GM21515 (cell line): ENCODE data around the gene MORN1.
"Not testable (repeated sequence)": the region's sequence is repeated elsewhere in the genome, so short reads cannot be mapped to it uniquely, and the experiment has no call there.

Experiments
- ATAC-seq: cut with Tn5 transposase; IDR thresholded peaks from one replicate; pipeline ENCODE4 v1.9.1; 2021; ENCODE audit not compliant: unreplicated experiment

MORN1 gene

DNA sequence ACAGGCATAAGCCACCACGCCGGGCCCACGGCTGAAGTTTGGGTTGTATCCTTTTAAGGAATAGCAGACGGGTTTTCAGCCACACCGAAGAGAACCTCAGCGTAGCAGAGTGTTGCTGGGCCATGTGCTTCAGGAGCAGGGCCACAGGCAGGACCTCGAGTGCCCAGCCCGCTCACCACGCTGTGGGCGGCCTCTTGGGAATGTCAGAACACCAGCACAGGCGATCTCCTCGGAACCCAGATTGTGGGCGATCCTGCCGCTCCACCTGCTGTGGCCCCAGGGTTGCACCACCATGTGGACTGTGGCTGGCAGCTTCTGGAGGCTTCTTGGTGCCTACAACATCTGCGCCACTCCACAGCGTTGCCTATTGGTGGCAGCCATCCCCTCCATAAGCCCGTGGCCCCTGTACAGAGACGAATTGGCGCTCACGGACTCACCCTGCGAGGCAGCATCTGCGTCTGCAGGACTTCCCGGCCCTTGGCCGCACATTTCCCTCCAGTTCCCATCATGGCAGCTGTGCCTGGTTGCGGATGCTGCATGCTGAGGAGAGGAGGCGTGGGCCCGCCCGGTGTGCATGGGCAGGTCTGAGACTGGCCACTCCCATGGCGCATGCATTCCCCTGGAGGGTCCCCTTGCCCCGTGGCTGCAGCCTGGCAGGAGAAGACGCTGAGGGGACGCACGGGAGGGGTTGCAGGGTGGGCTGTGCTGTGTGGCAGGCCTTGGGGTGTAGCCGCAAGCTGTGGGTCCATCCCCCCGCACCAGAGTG, 93.9 kb downstream of the MORN1 start:
- ATAC-seq: no peak

DNA sequence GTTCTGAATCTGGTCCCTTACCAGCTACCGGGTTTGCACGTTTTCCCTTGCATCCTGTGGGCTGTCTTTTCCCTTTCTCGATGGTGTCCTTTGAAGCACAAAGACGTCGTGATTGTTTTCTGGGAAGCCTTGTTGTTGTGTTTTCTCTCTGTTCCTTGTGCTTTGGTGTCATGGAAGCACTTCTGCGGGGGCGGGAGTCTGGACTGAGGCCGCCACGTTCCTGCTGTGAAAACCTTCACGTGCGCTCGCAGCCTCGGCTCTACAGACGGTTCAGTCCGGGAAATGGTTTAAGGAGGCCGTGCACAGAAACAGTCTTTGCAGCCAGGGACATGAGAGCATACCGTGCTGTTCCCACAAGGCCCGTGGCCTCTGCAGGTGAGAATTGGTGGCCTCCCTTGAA, 94.7 kb downstream of the MORN1 start:
- ATAC-seq: no peak

DNA sequence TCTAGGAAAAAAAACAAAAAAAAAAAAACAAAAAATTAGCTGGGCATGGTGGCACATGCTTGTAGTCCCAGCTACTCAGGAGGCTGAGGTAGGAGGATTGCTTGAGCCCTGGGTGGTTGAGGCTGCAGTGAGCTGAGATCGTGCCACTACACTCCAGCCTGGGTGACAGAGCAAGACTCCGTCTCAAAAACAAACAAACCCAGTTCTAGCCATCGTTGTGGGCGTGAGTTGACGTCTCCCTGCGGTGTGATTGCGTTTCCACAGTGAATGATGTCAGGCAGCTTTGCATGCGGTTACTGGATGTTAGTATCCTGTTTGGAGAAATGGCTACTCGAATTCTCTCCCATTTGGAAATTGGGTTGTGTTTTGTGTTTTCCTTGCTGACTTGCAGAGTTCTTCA, 95.1 kb downstream of the MORN1 start:
- ATAC-seq: not testable (repeated sequence)

DNA sequence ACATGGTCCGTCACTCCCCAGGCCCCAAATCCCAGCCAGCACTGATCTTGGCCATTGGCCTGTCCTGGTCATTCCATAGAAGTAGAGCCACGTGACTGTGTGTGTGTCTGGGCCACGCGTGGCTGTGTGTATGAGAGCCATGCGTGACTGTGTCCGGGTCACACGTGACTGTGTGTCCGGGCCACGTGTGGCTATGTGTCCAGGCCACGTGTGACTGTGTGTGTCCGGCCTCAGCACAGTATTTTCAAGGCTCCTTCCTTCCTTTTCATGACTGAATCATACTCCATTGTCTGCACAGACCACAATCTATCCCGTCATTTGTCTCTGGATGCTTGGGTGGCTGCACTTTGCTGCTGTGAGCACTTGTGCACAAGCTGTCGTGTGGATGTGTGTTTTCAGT, 95.8 kb downstream of the MORN1 start:
- no peak for ATAC-seq

DNA sequence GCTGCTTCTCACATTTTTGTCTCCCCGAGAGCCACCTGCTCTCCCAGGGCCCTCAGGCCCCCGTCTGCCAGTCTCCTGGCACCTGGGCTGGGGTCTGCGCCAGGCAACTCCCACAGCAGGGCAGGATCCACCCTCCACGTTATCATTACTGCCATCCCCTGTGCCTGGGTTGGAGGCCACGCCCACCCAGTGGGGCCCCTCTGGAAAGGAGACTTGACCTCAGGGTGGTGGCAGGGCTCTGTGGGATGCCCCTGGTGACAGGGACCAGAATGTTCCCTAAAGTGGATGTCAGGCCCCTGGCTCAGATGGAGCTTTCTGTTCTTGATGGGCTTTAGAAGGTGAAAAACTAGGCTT, 96.7 kb downstream of the MORN1 start:
- no peak for ATAC-seq

DNA sequence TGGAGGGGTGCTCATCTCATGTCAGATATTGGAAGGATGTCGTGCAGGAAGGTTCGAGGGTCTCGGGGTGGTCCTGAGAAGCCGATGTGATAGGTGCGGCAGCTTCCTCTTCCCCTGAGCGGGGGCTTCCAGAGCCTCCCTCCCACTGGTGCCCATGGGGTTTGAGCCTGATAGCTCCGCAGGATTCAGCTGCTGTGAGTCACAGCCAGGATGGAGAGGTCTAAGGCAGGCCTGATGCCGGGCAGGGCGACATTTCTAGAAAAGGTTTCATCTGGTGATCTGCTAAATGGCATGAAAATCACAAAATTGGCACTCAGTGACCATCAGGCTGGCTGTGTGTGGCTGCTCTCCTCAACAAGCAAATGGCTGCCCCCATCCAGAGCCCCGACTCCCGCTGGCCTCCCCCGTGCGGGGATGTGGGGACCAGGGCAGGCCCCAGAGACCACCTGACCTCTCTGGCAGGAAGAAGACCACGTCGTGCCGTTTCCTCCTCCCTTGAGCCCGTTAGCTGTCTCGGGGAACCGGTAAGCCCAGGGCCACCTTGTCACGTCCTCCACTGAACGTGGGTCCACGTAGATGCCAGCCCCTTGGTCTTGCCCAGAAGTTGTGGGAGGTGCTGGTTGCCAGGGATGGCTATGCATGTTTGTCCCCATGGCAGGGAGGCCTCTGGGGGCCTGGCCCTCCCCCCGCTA, 97.2 kb downstream of the MORN1 start:
- no peak for ATAC-seq

DNA sequence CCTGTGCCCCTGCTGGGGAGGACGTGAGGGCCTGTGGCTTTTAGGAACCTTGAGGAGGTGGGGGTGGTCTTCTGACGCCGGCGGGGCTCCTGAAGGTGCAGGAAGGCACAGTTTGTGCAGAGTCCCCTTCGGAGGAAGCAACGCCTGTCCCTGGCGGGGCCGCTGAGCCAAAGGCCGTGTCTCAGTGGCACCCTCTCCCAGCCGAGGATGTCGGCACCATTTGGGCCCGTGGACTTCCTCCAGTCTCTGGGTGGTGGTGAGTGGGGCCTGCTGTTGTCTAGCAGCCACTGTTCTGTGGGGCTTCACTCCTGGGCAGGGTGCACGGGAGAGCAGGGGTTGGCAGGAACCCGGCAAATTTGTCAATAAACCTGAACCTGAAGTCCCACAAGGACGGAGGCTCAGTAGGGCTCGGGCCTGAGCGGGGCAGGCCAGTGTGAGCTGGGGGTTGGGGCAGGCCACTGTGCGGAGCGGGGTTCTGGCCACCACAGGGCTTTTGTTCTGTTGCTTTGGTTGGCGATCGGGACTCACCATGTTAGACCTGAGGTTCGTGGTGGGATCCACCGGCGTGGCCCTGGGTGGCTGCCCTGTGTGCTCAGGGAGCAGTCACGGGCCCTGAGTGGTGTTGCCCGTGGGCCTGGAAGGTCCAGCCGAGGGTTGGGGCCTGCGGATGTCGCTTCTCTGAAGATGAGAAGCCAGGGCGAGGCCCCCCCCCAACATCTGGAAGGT, 98.5 kb downstream of the MORN1 start:
- ATAC-seq: no peak

DNA sequence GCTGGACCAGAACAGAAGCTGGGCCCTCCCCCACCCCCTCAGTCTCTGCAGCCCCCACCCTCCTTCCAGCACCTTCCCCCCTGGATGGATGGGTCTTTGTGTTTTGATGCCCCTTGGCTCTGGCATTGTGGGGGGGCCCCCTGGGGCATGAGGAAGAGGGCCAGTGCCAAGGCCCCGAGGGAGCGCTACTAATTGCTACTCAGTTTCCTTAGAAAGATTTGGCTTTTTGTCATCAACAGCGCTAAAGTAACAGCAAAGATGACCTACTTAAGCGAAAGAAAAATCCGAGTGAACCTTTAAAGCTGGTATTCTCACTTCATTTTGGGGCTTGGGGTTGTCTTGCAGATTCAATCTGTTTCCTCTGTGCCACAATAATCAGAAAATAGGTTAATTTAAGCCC, 99.8 kb downstream of the MORN1 start:
- ATAC-seq: no peak

DNA sequence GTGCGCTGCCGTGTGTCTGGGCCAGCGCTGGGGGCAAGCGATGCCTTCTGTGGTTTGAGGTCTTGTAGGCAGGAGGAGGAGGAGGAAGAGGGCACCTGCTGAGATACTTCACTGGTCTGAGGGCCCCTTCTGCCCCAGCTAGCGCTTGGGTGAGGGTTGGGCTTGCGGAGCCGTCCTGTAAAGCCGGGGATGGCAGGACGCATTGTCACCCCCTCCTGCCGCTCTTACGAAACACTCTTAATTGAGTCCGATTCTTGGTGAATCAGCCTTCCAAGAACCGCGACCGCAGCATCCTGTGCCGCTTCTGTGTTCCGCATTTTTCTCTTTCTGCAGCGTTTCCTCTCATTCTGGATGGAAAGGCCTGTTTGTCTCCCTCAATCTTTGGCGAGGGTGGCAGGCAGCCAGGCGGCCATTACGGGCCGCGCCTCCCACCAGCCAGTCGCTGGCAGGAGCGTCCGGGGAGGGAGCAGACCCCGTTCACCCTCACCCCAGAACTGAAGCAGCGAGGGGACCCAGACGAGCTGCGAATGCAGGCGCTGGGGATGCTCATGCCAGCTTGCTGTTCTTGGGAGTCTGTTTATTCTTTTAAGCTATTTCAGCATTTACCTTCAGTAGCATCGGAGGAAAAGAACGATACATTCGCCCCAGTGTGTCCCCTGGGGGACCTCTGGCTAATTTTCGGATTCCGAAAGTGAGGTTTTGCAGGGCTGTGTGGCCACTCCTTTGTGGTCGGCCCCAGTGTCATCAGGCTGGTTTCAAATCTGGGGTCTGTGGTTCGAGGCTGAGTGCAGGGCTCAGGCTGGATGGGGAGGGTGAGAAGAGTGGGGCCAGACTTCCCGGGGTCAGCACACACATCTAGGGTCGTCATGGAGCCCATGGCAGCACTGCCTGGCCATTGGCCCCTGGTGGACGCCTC, 100.5 kb downstream of the MORN1 start:
- peak; percentile 45 for ATAC-seq

DNA sequence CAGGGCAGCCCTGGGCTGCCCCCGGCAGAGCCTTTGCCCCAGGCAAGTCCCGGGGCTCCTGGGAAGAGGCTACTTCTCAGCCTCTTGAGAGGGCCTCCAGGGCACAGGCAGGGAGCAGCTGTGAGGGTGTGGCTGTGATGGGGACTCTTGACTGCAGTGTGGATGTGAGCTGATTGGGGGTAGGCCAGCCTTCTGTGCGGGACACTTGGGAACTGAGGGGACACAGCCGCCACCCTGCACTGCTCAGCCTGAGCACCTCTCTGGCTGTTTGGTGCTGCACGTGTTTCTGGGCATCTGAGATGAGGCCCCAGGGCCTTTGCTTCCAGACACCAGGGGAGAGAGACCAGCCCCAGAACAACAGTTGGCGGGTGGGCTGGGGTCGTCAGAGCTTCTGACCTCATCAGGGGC, 101.2 kb downstream of the MORN1 start:
- ATAC-seq: peak; percentile 21

DNA sequence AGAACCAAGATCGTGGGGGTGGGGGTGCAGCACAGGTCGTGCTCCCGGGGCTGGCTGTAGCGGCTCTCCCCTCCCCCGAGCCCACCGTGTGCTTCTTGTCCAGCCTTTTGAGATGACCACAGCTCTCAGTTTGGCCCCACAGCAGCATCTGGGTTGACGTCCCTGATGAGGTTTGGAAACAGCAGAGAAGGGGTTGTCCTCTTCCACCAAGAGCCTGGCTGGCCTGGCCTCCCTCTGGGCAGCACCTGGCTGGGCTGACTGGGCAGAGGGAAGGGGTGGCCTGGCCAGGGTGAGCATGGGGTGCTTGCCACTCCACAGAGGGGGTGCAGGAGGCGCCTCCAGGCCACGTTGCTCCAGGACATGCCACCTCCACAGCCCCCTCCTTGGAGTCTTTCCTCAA, 101.7 kb downstream of the MORN1 start:
- ATAC-seq: no peak

DNA sequence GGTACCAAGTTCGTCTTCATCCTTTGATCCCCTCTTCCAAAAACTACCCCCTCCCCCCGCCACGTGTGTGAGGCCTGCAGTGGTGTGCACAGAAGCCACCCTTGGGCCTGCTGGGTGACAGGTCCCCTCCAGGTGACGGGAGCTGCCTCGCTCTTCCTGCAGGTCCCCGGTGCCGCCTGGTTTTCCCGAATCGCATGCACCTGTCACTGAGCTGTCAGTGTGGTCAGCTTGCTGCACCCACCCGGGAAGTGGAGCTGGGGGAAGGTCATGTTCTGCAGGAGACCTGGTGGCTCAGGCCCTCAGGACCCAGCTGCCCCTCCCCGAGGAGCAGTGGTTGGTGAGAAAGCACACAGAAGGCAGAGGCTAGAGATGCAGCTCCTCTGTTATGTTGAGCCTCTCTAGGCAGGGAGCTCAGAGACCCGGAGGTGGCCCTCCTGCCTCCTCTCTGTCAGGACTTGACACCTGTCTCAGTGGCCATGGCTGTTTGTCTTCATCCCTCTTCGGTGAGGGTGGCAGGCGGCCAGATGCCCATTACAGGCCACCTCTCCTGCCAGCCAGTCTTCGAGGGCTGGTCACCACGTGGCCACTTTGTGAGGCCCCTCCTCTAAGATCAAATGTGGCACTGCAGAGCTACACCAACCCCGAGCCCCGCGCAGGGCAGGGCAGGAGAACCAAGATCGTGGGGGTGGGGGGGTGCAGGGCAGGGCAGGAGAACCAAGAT, 102.4 kb downstream of the MORN1 start:
- ATAC-seq: no peak

DNA sequence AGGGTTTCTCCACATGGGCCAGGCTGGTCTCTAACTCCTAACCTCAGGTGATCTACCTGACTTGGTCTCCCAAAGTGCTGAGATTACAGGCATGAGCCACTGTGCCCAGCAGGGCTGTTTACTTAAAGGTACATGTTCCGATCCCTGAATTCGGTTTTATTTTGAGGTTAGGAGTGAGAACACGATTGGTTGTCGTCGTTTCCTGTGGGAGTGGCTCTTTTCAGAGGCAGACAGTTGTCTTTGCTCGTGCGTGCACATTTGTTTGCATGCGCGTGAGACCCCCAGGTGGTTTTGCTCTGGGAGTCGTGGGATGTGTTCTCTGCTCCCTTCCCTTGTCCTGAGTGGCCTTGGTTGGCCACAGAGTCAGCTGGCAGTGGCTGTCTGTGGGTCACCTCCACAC, 103.0 kb downstream of the MORN1 start:
- ATAC-seq: no peak

DNA sequence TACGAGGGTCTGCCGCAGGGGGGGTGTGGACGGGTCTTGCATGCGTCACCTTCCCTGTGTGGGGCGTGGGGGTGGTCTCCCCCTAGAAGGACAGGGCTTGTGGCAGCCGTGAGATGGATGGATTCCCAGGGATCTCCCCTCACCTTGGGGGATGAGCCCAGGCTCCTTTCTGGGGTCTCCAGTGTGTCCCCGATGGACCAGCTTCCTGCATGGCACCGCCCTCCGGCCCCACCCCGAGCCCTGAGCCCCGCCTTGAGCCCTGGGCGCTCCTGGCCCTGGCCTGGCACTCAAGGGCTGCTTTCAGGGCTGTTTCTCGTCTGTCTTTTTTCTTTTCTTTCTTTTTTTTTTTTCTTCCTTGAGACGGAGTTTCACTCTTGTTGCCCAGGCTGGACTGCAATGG, 103.7 kb downstream of the MORN1 start:
- ATAC-seq: no peak

DNA sequence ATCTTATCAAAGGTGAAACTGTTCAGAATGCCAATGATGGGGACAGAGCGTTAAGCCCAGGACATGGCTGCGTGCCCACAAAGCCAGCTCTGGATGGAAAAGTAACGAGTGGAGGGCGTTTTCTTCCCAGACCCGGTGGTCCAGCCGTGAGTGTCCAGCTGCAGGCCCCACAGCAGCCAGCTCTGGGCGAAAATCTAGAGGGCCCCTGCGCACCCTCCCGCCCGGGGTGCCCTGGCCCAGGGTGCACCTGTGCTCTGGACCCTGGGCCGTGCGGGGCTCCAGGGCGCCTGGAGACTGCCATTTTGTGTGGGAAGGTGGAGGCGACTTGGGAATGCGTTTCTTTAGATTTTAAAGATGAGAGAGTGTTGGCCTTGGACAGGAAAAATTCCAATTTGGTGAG, 104.4 kb downstream of the MORN1 start:
- no peak for ATAC-seq

DNA sequence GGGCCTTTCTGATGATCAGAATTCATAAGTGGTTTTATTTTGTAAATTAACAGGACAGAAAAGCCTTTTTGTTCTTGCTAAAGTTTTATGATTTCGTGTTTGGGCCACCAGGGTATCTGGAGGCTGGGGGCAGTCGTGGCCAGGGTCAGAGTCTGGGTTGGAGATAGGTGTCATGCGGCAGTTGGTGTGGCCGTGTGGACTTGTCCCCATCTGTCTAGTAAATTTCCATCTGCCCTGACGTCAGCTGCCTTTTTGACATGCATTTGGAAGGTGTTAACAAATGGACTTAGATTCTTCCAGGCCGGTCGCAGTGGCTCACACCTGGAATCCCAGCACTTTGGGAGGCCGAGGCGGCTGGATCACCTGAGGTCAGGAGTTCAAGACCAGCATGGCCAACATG, 106.4 kb downstream of the MORN1 start:
- no peak for ATAC-seq

DNA sequence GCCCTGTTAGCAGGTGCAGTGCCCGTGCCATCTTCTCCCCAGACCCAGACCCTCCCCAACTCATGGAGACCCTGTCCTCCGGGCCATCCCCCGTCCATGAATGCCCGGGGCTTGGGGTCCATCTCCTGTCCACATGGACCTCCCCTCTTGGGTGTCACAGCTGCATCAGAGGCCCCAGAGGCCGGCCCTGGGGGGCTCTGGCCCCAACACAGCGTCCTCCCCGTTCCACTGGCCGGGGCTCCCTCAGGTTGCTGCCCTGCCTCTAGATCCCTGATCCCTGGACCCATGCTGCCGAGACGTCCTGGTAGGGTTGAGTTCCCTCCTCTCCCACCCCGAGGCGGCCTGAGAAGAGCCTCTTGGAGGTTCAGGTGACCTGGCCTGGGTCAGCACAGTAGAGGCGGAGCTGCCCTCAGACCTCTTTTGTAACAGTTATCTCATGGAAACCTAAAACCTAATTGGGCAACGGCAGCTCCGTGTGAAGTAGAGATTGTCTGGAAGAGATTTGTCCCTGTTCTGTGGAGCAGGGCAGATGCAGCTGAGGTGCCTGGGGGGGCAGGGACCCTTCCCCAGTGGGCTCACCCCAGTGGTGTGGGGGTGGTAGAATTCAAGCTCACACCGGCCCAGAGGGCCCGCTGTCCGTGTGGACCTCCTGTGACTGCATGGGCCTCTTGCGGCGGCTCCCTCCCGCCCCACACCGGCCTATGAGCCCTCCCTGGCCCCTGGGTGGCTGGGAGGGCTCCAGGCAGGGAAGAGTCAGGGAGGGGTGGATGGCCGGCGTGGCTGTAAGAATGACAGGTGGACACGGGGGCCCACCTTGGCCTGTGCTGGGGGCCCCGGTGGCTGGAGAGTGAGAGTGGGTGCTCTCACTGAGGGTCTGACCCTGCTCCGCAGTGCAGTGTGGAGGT, 107.1 kb downstream of the MORN1 start:
- no peak for ATAC-seq

DNA sequence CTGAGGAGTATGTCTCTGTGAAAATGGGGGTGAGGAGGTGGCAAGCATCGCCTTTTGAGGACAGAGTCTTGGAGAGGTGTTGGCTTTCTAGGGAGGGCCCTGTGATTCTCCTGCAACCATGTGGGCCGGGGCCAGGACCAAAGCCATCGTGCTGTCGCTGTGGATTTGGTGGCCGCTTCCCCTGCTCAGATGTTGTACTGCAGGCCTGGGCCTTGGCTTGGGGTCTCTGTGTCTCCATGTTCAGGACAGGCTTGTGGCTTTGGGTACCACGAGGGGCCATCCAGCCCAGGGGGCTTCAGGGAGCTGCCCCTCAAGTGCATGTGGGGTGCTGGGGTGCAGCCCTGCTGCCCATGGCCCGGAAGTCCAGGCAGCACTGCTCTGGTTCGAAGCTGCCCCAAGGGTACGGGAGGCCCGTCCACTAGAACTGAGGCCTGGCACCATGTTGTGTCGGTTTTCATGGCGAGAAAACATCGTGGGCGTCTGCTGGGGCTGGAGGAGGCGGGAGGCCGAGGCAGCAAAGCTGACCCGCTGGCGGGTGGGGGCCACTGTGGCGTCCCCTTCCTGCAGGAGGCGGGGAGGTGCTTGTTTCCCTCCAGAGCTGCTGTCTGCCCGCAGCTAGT, 107.9 kb downstream of the MORN1 start:
- no peak for ATAC-seq
